Skeletal muscle tissue (tissue), 4 donors: ENCODE data around the gene GNPTG. TPM values are rescaled to one million over a fixed set of nuclear protein-coding genes. Genes with fewer than 3 reads are reported as not detected.
A peak's percentile ranks its signal among the peaks of the same experiment; 100 is the strongest.

Experiments used
- H3K27ac ChIP-seq: one replicate; pipeline ENCODE4 v1.7.0; 2013; ENCODE audit warnings: mild to moderate bottlenecking, low read depth, low read length, inconsistent platforms
- H3K27me3 ChIP-seq, 3 donors: one replicate each; pipeline ENCODE4 v1.7.0; 2013; ENCODE audit warnings: low read length in 3 of 3; ENCODE audit not compliant: control insufficient read depth in 3 of 3, insufficient read depth in 3 of 3
- H3K36me3 ChIP-seq, 3 donors: one replicate each; pipeline ENCODE4 v1.7.0; 2013; ENCODE audit warnings: low read length in 3 of 3; ENCODE audit not compliant: control insufficient read depth in 3 of 3, insufficient read depth in 3 of 3
- H3K4me1 ChIP-seq, 3 donors: one replicate each; pipeline ENCODE4 v1.7.0; 2013; ENCODE audit warnings: low read length in 3 of 3, mild to moderate bottlenecking in 3 of 3; ENCODE audit not compliant: control insufficient read depth in 3 of 3, insufficient read depth in 3 of 3
- H3K4me3 ChIP-seq, 3 donors: one replicate each; pipeline ENCODE4 v1.7.0; 2013; ENCODE audit warnings: low read length in 3 of 3
- H3K9ac ChIP-seq, 3 donors: one replicate each; pipeline ENCODE4 v1.7.0; 2013; ENCODE audit warnings: low read length in 3 of 3, mild to moderate bottlenecking in 3 of 3, moderate library complexity in 2 of 3, low read depth in 1 of 3
- H3K9me3 ChIP-seq, 3 donors: one replicate each; pipeline ENCODE4 v1.7.0; 2013; ENCODE audit warnings: low read length in 3 of 3; ENCODE audit not compliant: control insufficient read depth in 3 of 3
- total RNA-seq: library from RNA; depleted of rRNA; stranded (reverse); fragments of >200 nt; gene quantifications from one replicate; pipeline ENCODE4 v1.2.3, GENCODE V29; 2014
- donor health status: Osteomylitis.

GNPTG gene
- 18.3 TPM for total RNA-seq

DNA sequence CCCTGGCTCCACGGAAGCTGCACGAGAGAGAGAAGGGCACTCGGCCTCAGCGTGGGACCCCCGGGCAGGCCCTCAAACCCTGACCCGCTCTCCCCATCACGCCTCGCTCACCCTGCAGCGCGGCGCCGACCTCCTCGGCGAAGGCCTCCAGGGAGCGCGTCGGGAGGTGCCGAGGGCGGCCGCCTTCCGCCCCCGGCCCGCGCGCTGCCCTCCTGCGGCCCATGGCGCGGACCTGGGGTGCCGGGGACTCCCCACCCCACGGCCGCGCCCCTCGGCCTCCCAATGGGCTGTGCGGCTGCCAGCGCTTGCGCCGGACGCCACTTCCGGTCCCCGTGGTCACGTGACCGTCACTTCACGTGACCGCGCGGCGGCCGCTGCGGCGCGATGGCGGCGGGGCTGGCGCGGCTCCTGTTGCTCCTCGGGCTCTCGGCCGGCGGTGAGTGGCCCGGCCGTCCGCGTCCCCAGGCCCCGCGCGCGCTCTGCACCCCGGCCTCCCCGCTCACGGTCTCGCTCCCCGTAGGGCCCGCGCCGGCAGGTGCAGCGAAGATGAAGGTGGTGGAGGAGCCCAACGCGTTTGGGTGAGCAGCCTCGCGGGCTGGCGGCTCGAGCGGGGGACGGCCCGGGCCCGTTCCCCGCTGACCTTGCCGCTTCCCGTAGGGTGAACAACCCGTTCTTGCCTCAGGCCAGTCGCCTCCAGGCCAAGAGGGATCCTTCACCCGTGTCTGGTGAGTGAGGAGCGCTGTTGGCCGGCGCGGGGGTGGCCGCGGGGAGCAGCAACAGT is at the start of gene GNPTG, which contains the start of gene TSR3:
Gene GNPTG, plus strand, starts transcription at position 350 of the 781 bp plus-strand sequence. Its CDS starts 35 bp downstream, at position 385.
Gene TSR3, minus strand, starts transcription at position 297 of the 781 bp plus-strand sequence. Its CDS starts 74 bp downstream, at position 223.
- peak within 1 kb of the TSS; percentile 92 to 94 (median 93) for H3K4me3 ChIP-seq
- H3K4me1 ChIP-seq, result peaks cover 32 to 48% (median 35%) of the 10 kb centered on the region in 3 donors
- no peaks in the 10 kb centered on the region for H3K9me3 ChIP-seq
- no peaks in the 10 kb centered on the region for H3K27me3 ChIP-seq
- H3K36me3 ChIP-seq, result peaks cover 17 to 27% (median 21%) of the 10 kb centered on the region in 3 donors
- peak within 1 kb of the TSS; percentile 82 to 91 (median 87) for H3K9ac ChIP-seq
- H3K27ac ChIP-seq, result no peak within 1 kb of the TSS

DNA sequence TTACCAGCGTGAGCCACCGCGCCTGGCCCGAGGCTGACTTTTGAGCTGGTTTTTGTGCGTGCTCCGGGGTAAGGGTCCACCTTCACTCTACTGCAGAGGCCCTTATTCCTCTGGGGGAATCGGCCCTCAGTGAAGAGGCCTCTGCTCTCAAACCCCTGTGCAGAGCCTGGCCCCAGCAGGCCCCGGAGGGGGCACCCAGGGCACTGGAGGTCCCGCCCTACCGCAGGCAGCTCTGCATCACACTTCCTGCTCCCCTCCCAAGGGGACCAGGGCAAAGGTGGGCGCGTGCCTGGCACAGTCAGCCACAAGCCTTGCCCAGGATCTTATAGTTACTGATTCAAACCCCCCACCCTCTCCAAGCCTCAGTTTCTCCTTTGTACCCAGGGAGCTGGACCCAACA is 45.9 kb upstream of the GNPTG start:
- no peaks in the 10 kb centered on the region for H3K36me3 ChIP-seq
- no peak overlapping the region for H3K4me3 ChIP-seq
- no peak overlapping the region for H3K9ac ChIP-seq
- peaks cover 8 to 15% (median 9%) of the 10 kb centered on the region in 3 donors for H3K4me1 ChIP-seq
- peaks cover 11 to 27% (median 27%) of the 10 kb centered on the region in 3 donors for H3K27me3 ChIP-seq
- no peaks in the 10 kb centered on the region for H3K9me3 ChIP-seq
- H3K27ac ChIP-seq, result no peak overlapping the region

DNA sequence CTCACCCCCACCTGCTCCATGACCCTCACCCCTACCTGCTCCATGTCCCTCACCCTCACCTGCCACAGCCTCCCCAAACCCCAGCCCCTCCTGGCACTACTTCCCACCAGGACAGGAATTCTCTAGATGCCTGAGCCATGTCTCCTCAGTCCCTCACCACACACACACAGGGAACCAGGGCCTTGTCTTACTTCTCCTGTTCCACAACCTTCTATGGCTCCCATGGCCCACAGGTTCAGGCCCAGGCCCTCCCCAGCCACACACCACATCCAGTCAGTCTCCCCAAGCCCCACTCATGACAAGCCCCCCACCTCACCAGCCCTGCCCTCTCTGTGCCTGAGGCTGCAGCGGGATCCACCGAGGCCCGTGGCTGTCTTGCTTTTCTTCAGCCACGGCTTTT is 45.4 kb upstream of the GNPTG start:
- no peaks in the 10 kb centered on the region for H3K36me3 ChIP-seq
- no peak overlapping the region for H3K4me3 ChIP-seq
- peaks cover 11 to 17% (median 13%) of the 10 kb centered on the region in 3 donors for H3K4me1 ChIP-seq
- no peak overlapping the region for H3K9ac ChIP-seq
- H3K9me3 ChIP-seq, result no peaks in the 10 kb centered on the region
- H3K27ac ChIP-seq, result no peak overlapping the region
- peaks cover 5 to 22% (median 22%) of the 10 kb centered on the region in 3 donors for H3K27me3 ChIP-seq

DNA sequence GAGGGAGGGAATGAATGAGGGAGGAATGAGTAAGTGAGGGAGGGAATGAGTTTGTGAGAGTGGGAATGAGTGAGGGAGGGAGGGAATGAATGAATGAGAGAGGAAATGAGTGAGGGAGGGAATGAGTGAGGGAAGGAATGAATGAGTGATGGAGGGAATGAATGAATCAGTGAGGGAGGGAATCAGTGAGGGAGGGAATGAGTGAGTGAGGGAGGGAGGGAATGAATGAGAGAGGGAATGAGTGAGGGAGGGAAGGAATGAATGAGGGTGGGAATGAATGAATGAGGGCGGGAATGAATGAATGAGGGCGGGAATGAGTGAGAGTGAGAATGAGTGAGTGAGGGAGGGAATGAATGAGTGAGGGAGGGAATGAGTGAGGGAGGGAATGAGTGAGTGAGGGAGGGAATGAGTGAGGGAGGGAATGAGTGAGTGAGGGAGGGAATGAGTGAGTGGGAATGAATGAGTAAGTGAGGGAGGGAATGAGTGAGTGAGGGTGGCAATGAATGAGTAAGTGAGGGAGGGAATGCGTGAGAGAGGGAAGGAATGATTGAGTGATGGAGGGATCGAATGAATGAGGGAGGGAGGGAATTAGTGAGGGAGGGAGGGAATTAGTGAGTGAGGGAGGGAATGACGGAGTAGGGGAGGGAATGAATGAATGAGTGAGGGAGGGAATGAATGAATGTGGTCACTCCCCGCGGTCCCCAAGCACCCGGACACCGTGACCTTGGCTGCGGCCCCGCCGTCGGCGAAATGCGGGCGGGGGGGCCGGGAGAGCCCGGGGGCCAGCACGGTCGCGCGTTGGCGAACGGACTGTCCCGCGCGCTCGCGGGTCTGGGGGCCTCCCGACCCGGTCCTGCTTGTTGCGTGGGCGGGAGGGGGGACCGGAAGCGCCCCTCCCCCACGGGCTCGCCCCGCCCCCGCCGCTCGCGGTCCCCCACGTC is 43.4 kb upstream of the GNPTG start:
- H3K9me3 ChIP-seq, result no peaks in the 10 kb centered on the region
- H3K4me1 ChIP-seq, result peaks cover 30 to 36% (median 30%) of the 10 kb centered on the region in 3 donors
- H3K27ac ChIP-seq, result peak overlapping the region; percentile 99
- H3K9ac ChIP-seq, result peak overlapping the region in 2 of 3 donors; percentile 50 to 54
- H3K27me3 ChIP-seq, result peaks cover 0 to 9% (median 8%) of the 10 kb centered on the region in 3 donors
- peak overlapping the region; percentile 61 to 70 (median 62) for H3K4me3 ChIP-seq
- H3K36me3 ChIP-seq, result peaks cover 0 to 5% (median 0%) of the 10 kb centered on the region in 3 donors

DNA sequence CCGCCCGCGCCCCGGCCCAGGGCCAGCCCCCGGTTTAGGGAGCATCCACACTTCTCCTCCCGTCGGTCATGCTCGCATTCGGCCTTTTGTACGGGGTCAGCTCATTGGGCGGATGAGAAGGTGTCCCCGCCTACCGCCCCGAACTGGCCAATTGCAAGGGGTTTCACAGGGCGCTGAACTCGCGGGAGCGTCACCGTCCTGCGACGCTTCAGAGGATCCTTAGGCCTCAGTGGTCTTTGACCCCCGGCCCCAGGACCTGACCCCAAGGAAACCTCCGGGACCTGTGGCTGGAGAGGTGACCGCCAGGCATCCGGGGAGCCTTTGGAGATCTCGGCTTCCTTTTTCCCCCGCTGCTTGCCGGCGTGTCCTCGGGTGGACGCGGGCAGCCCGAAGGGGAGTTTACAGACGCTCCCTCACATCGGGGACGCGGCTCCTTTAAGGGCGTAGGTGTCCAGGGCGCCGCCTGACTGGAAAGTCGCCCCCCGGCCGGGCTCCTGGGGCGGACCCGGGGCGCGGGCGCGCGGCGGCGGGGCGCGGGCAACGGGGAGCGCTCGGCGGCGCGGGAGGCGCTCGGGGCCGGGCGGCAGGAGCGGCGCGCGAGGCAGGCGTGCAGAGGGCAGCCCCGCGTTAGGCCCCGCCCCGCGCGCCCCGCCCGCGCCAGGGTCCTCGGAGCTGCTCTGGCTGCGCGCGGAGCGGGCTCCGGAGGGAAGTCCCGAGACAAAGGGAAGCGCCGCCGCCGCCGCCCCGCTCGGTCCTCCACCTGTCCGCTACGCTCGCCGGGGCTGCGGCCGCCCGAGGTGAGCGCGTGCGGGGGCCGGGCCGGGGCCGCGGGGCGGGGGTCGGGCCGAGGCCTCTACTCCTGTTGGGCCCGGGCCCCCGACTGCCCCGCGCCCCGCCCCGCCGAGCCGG is 42.5 kb upstream of the GNPTG start, which contains the start of gene UBE2I:
Gene UBE2I, plus strand, starts transcription at position 660 of the 909 bp plus-strand sequence. CDS start 4,395 bp downstream, outside the sequence.
- Histone ChIP-seq H3K36me3 (peaks cover 0 to 7% (median 5%) of the 10 kb centered on the region in 3 donors), H3K27ac (peak within 1 kb of the TSS; percentile 99), H3K9me3 (no peaks in the 10 kb centered on the region), H3K27me3 (peaks cover 0 to under 1% (median 0%) of the 10 kb centered on the region in 3 donors), H3K4me3 (peak within 1 kb of the TSS; percentile 83 to 90 (median 87)), H3K9ac (peak within 1 kb of the TSS; percentile 96 to 98 (median 98)), H3K4me1 (peaks cover 30 to 45% (median 33%) of the 10 kb centered on the region in 3 donors)

DNA sequence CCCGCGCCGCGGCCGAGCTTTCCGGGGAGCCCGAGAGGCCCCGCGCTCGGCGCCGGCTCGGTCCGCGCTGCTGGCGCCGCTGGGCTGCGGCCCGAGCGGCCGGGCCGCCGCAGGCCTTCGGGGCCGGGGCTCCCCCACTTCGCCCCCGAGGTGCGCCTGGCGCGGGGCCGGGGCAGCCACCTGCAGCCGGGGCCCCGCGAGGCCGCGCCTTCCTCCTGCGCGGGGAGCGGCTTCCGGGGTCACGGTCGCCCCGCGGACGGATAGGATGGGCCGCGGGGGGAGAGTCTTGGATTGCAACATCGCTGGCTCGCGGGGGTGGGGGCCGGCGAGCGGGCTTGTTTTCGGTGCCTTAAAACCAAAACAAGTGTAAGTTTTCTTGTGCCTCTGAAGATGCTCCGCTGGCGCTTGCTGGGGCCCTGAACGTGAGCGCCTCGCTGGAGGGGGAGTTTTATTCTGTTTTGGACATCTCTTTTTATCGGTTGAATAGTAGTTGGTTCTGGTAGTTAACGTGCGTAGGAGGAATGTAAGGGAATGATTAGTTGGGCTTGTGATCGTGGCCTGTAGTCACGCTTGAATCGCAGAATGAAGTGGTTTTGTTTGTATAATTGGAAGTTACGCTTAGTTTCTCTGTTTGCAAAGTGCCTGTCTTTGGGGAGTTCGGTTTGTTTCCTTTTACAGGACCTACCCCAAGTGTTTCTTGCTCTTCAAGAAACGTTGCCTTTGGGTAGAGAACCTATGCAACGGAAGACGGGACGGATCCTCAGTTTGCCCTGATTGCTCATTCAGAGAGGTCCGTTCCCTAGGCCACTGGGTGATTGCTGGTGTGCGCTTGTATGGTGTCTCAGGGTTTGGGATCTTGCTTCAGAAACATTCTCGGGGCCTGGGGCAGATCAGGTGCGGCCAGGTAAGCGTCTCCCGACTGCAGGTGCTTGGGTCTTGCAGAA is 41.6 kb upstream of the GNPTG start:
- Histone ChIP-seq H3K9me3 (no peaks in the 10 kb centered on the region), H3K4me1 (peaks cover 30 to 50% (median 33%) of the 10 kb centered on the region in 3 donors), H3K36me3 (peaks cover 8 to 16% (median 13%) of the 10 kb centered on the region in 3 donors), H3K27ac (no peak overlapping the region), H3K4me3 (peak overlapping the region; percentile 75 to 90 (median 87)), H3K9ac (peak overlapping the region; percentile 71 to 86 (median 85)), H3K27me3 (no peaks in the 10 kb centered on the region)

DNA sequence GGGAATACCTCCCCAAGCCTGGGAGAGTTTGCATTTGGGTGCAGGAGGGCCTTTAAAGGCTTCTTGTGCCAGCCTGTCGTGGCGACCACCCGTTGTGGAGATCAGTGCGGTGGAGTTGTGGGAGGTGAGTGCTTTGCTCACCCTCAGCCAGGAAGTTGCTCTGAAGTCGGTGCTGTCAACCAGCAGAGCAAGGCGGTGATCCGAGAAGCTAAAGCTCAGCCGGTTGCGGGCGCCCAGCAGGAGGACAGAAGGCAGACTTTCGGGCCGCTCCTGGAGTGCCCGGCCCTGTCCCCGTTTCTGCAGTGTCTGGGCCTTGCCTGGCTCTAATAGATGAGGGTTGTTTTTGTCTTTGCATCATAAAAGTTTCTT is 40.9 kb upstream of the GNPTG start:
- Histone ChIP-seq H3K4me1 (peaks cover 30 to 50% (median 33%) of the 10 kb centered on the region in 3 donors), H3K27ac (no peak overlapping the region), H3K36me3 (peaks cover 13 to 23% (median 18%) of the 10 kb centered on the region in 3 donors), H3K9ac (peak overlapping the region; percentile 71 to 86 (median 85)), H3K9me3 (no peaks in the 10 kb centered on the region), H3K4me3 (peak overlapping the region; percentile 75 to 90 (median 87)), H3K27me3 (no peaks in the 10 kb centered on the region)

DNA sequence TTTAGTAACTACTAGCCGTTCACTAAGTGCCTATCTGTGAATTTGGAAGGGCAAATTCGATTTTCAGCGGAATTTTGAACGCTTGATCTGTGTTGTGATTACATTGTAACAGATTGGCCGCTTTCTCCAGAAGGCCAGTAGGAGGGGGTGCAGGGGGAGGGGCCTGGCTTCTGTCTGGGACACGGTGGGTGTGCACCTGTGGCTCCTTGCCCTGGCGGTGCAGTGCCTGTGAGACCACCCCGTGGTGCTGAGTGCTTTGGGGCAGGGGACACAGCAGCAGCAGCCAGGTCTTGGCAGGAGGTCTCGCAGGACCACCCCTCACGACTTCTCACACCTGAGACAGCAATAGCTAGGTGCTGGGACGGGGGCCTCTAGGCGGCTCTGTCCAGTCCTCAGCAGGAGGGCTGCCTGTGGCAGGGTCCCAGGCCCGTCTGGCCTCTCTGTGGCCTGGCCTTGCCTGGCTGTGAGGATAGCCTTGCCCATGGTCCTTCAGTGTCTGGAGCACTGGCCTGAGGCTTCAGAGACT is 40.5 kb upstream of the GNPTG start:
- no peaks in the 10 kb centered on the region for H3K9me3 ChIP-seq
- H3K27me3 ChIP-seq, result no peaks in the 10 kb centered on the region
- H3K27ac ChIP-seq, result no peak overlapping the region
- H3K4me1 ChIP-seq, result peaks cover 30 to 50% (median 33%) of the 10 kb centered on the region in 3 donors
- peak overlapping the region; percentile 75 to 90 (median 87) for H3K4me3 ChIP-seq
- peak overlapping the region; percentile 71 to 86 (median 85) for H3K9ac ChIP-seq
- H3K36me3 ChIP-seq, result peaks cover 17 to 27% (median 23%) of the 10 kb centered on the region in 3 donors
